HEK293T (cell line): ENCODE measurements around the gene GRID2.

Experiments
- ARNT ChIP-seq: fragments of 450-650 bp; IDR thresholded peaks from 2 replicates; pipeline ENCODE4 v1.6.1; 2017; ENCODE audit warnings: mild to moderate bottlenecking
- HDGF ChIP-seq: fragments of 450-650 bp; IDR thresholded peaks from 2 replicates; pipeline ENCODE4 v1.6.1; 2017; ENCODE audit warnings: antibody characterized with exemption, borderline replicate concordance

DNA sequence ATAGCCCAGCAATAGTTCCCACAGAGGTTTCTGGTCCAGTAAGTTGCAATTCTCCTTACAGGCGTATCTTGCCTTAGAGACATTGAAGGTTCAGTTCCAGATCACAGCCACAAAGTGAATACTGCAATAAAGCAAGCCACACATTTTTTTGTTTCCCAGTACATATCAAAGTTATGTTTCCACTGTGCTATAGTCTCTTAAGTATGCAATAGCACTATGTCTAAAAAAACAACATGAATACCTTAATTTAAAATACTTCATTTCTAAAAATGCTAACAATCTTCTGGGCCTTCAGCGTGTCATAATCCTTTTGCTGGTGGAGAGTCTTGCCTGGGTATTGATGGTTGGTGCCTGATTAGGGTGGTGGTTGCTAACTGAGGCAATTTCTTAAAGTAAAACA is 659.1 kb downstream of the GRID2 start:
- no peak for TF ChIP-seq ARNT
- TF ChIP-seq HDGF: no peak
